Smooth muscle cell of the brain vasculature (primary cell): ENCODE measurements around the gene TEX12.

Experiments used
- DNase-seq: peaks from one replicate; pipeline ENCODE4 v3.0.0-alpha.2; 2012; ENCODE audit warnings: low read depth, low spot score

The TEX12 gene

GRCh38 chr11:112211536-112211935 lies 44.4 kb downstream of the TEX12 start:
- no peak for DNase-seq

DNA sequence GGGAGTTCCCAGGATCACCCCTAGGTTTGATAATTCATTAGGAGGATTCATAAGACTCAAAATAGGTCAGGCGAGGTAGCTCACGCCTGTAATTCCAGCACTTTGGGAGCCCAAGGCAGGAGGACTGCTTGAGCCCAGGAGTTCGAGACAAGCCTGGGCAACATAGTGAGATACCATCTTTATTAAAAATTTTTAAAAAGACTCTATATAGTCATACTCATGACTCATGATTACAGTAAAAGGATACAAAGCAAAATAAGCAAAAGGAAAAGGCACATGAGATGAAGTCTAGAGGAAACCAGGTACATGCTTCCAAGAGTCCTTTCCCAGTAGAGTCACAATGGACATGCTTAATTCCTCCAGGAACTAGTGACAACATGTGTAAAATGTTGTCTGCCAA lies 45.1 kb downstream of the TEX12 start:
- DNase-seq, result no peak

DNA sequence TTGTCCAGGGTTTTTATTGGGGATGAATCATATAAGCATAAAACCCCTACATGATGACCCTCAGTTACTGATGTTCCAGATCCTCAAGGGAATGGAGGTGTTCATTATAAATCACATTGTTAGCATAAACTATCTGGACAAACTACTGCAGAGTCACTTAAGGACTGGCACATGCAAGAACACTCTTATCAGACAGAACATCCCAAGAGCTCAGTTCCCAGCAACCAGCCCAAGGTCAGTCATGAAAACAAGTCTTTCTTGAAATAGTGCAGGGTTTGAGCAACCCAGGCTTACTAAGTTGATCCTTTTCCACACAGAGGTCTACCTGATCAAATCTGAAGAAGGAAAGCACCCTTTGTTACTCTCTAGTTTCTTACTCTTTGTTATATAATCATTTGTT lies 45.5 kb downstream of the TEX12 start:
- DNase-seq, result no peak

DNA sequence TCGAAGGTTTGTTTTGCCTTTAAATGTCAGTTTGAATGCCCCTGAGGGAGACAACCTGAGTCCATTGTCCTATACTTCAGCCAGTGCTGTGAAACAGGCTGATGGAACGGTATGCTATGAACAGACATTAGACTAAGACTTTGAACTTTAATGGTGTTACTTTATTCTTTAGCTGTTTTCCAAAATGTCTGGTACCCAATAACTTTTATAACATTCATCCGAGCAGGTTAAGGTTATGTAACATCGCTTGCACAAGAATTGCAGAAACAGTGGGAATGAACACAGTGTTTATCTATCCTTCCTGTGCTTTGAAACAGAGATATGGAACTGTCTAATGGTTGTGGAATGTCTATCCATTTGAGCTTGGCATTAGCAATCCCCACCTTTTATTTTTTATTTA lies 46.6 kb downstream of the TEX12 start:
- DNase-seq, result no peak

DNA sequence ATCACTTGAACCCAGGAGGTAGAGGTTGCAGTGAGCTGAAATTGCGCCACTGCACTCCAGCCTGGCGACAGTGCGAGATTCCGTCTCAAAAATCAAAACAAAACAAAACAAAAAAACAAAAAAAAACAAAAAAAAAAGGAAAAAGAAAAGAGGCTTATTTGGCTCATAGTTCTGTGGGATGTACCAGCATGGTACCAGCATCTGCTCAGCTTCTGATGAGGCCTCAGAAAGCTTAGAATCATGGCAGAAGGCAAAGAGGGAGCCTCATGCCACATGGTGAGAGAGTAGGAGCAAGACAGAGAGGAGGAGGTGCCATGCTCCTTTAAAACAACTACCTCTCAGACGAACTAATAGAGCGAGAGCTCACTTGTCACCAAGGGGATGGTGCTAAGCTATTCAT lies 48.4 kb downstream of the TEX12 start:
- no peak for DNase-seq

DNA sequence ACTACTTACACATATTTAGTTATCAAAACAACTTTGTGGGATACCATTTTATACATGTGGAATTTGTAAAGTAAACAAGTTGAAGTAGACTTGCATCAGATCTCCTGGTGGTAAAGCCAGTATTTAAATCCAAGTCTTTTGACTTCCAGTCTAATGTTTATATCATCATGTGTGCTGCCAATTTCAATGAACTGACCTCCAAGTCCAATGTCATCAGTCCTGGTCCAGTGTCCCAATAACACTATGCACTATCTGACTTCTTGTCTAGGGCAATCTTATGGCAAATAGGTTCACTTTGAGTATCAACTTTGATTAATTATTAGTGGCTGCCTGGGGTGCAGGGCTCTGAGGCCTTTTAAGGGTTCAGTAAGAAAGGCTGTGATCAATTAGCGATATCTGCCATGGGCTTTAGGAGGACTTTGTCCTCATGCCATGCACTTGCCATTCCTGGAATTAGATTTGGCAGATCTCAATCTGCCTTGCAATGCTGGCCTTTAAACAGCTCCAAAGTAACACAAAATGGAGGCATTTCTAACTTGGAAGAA lies 49.5 kb downstream of the TEX12 start:
- no peak for DNase-seq

DNA sequence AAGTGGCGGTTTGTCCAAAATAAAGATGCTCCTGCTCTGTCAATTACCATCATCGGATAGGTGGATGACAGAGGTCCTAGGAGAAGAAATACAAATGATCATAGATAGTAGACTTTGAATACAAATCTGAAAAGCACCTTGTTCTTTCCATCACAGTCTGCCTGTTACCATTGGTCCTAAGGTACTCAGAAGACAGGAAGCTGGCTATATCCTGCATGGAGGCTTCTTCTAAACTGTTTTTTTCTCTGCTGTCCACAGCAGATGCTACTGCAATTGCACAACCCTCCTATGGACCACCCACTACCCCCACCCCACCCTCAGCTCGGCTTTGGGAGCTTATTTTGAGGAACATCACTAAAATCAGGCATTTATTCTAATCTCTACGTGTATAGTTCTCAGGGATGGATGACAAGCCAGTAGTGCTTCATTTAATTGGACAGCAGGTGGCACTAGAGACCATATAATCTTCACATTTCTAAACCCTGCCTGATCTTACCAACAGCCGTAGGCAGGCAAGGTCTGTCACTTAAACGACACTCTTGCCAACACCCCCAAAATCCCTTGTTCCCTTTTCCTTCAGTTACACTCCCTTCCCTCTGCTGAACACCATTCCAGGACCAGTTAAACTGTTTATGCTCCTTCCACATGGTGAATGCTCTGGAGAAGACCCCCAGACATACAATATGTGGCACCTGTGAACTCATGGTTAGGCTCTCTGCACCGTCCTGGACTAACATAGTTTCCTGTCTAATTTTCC lies 52.5 kb downstream of the TEX12 start:
- peak; percentile 44 for DNase-seq

- DNase-seq, result no peak
Observed at GRCh38 chr11:112221274-112221835, 54.2 kb downstream of the TEX12 start.
